Measurements from ENCODE around the gene FBXO31.
"Not testable (repeated sequence)": the region's sequence is repeated elsewhere in the genome, so short reads cannot be mapped to it uniquely, and the experiment has no call there.

- TF ChIP-seq CTCF (IDR thresholded peaks at IDR 0.05; ENCODE audit: insufficient read depth, low read length); POLR2AphosphoS5 (IDR thresholded peaks at IDR 0.05; ENCODE audit: low read depth); GABPA (IDR thresholded peaks at IDR 0.05; ENCODE audit: low read depth): not testable (repeated sequence)
- TF ChIP-seq, protein P1, sequence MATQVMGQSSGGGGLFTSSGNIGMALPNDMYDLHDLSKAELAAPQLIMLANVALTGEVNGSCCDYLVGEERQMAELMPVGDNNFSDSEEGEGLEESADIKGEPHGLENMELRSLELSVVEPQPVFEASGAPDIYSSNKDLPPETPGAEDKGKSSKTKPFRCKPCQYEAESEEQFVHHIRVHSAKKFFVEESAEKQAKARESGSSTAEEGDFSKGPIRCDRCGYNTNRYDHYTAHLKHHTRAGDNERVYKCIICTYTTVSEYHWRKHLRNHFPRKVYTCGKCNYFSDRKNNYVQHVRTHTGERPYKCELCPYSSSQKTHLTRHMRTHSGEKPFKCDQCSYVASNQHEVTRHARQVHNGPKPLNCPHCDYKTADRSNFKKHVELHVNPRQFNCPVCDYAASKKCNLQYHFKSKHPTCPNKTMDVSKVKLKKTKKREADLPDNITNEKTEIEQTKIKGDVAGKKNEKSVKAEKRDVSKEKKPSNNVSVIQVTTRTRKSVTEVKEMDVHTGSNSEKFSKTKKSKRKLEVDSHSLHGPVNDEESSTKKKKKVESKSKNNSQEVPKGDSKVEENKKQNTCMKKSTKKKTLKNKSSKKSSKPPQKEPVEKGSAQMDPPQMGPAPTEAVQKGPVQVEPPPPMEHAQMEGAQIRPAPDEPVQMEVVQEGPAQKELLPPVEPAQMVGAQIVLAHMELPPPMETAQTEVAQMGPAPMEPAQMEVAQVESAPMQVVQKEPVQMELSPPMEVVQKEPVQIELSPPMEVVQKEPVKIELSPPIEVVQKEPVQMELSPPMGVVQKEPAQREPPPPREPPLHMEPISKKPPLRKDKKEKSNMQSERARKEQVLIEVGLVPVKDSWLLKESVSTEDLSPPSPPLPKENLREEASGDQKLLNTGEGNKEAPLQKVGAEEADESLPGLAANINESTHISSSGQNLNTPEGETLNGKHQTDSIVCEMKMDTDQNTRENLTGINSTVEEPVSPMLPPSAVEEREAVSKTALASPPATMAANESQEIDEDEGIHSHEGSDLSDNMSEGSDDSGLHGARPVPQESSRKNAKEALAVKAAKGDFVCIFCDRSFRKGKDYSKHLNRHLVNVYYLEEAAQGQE (IDR thresholded peaks at IDR 0.05; ENCODE audit: insufficient replicate concordance, low read depth) = not testable (repeated sequence)
Observed at GRCh38 chr16:87339724-87340105, 43.9 kb downstream of the FBXO31 start.
